DMS 273 (cell line): ENCODE data around the gene ZNRF3.
"Not testable (repeated sequence)": the region's sequence is repeated elsewhere in the genome, so short reads cannot be mapped to it uniquely, and the experiment has no call there.

ENCODE experiments used
- DNase-seq: peaks from one replicate; lab custom pipeline; 2025; ENCODE audit not compliant: unreplicated experiment; lab: John Stamatoyannopoulos, UW

Gene ZNRF3

DNA sequence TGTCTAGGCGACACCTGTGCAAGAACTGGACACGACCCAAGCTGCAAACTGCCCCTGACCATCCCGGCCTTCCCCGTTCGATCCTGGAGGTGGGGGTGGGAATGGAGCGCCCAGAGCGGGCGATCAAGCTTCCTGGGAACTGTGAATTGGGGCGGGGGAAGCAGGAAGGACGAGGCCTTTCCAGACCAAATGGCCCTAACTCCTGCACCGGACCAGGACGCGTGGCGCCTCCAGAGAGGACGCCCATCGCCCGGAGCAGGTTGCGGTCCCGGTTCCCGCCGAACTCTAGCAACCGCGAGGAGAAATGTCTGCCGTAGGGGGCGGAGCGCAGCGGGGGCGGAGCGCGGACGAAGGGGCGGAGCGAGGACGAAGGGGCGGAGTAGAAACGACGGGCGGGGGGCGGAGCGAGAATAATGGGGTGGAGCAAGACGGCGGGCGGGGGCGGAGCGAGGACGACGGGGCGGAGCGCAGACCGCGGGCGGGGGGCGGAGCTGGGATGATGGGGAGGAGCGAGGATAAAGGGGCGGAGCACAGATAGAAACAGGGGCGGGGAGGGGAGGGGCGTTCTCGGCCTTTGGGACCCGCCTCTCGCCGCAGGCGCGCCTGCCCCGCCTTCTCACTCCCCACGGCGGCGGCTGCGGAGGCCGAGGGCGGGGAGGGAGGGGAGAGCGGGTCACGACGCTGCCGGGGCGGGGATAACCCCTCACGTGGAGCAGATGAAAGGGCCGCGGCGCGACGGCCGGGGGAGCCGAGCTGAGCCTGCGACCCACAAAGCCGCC, at the start of gene ZNRF3:
ZNRF3 (plus strand) TSS at position 695 of the 779 bp plus-strand sequence. CDS start 195 bp downstream, outside the sequence.
- peak; percentile 94 for DNase-seq

- no peak for DNase-seq
These were observed 47.7 kb upstream of the ZNRF3 start for GRCh38 chr22:28835630-28836189.

DNA sequence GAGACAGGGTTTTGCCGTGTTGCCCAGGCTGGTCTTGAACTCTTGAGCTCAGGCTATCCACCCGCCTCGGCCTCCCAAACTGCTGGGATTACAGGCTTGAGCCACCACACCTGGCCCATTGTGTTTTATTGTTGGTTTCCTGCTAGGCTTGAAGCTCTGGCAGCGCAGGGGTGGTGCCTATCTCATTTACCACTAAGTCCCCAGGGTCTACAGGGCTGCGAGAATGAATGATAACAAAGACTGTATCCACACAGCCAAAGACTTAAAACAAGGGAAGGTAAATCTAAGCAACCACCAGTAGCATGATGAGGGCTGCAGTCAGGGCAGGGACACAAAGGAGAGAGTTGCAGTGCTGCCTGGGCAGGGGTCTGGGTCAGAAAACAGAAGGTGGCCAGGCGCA, 45.7 kb upstream of the ZNRF3 start:
- DNase-seq: no peak

- no peak for DNase-seq
These were observed 44.4 kb upstream of the ZNRF3 start for GRCh38 chr22:28838971-28839370.

- DNase-seq: peak; percentile 9
These were observed 42.3 kb upstream of the ZNRF3 start for GRCh38 chr22:28841111-28841510.

- DNase-seq: no peak
These were observed 39.7 kb upstream of the ZNRF3 start for GRCh38 chr22:28843633-28844032.

- not testable (repeated sequence) for DNase-seq
These were observed 39.1 kb upstream of the ZNRF3 start for GRCh38 chr22:28844277-28844676.

GRCh38 chr22:28846994-28847393, 36.4 kb upstream of the ZNRF3 start:
- no peak for DNase-seq

GRCh38 chr22:28855355-28856094, 27.8 kb upstream of the ZNRF3 start:
- peak; percentile 69 for DNase-seq

DNA sequence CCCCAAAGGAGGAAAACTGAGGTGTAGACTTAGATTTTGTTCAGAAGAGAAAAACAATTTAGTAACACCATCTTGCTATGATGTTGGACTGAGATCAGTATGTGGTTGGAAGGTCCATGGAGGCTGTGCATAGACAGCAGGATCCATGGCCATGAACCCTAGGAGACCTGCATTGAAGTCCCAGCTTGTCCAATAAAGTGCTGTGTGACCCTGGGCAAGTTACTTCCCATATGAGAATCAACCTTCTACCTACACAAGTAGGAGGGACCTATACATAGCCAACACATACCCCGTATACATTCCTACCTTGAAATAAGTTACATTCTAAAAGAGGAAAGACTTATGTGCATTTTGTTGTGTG, 27.3 kb upstream of the ZNRF3 start:
- no peak for DNase-seq

GRCh38 chr22:28857288-28857687, 26.1 kb upstream of the ZNRF3 start:
- no peak for DNase-seq

- DNase-seq: no peak
These were observed 18.3 kb upstream of the ZNRF3 start for GRCh38 chr22:28864878-28865596.

GRCh38 chr22:28867191-28867590, 16.2 kb upstream of the ZNRF3 start:
- DNase-seq: no peak

DNA sequence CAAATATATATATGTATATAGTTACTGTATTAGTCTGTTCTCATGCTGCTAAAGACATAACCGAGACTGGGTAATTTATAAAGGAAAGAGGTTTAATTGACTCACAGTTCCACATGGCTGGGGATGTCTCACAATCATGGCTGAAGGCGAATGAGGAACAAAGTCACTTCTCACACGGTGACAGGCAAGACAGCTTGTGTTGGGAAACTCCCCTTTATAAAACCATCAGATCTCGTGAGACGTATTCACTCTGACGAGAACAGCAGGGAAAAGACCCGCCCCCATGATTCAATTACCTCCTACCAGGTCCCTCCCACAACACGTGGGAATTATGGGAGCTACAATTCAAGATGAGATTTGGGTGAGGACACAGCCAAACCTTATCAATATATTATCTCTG, 15.0 kb upstream of the ZNRF3 start:
- DNase-seq: not testable (repeated sequence)

GRCh38 chr22:28869736-28870135, 13.6 kb upstream of the ZNRF3 start:
- no peak for DNase-seq

DNA sequence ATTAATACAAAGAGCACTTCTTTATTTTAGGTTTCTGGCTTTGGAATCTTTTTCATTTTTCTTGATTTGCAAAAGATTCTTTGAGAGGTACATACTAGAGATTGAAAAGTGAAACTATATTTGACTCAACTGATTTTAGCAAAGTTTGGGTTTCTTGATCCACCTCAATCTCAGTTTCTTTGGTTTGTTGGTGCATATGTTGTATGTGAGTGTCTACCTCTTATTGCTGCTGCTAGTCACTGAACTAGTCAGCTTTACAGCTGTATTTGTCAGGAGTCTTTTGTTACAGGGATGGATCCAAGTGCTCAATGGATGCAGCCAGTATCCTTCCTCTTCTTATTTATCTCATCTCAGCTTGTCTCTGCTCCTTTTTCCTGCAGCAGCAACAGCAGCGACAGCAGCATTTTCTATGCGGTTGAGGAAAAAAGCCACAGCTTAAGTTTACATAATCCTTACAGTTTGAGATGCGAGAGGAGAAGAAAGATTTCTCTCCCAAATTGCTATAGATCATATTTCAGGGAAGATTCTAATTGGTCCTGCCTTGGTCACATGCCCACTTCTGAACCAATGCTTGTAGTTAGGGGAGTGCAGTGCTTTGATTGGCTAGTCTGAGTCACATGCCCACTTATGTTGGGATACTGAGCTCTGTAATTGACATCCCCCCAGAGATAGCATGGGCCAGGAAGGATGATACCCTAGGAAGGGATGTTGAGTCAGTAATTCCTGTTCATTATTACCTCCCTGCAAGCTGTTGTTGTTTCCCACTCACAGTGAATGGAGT, 10.0 kb upstream of the ZNRF3 start:
- no peak for DNase-seq

DNA sequence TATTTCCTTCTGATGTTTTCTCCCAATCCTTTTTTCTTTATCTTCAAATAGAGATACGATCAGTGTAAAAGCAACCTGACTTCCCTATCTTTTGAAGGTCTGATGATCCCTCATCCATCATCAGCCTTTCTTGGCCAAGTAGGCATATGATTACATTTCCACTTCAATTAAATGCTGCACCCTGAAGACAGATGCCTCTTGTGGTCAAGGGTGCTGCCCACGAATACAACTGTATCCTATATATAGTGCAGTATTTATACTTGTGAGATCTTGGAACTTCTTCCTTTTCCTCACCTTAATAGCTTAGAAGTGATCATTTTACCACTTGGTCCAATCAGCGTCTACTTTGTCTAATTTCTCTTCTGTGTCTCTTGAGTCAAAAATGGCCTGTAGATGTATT, 9.3 kb upstream of the ZNRF3 start:
- DNase-seq: no peak

DNA sequence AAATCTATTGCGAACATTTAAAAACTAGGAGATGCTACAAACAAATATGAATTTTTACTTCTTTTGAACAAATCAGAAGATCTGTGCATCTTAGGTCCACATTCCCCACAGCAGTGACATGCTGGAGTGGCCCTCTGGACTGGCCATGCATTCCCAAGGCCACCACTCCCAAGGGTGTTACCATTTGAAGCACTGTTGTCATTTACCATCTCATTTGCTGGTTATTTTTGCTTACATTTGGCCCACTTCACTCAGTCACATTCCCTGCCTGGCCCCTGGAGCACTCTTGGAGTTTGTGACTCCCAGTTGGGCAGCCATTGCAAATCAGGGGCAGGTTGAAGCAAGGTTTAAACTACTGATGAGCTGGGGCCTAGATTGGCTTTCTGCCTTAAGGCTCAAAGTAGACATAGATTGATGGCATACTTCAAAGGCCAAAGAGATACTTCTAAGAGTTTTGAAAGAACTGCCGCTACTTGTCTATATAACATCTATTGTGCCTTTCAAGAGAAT, 8.5 kb upstream of the ZNRF3 start:
- DNase-seq: no peak

- peak; percentile 66 for DNase-seq
These were observed 861 bp upstream of the ZNRF3 start for GRCh38 chr22:28882545-28882877.

DNA sequence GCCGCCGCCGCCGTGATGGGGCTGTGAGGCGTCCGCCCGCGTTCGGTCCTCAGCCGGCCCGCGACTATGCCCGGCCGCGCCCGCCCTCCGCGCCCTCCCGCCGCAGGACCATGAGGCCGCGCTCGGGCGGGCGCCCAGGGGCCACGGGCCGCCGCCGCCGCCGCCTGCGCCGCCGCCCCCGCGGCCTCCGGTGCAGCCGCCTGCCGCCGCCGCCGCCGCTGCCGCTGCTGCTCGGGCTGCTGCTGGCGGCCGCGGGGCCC, 215 bp downstream of the ZNRF3 start:
- DNase-seq: no peak
